Tibial nerve (tissue), 4 donors: ENCODE data around the gene MRO.

Source experiments
- EP300 ChIP-seq, 2 donors: sonication (generic); formaldehyde crosslinking; IDR thresholded peaks; one replicate each; pipeline ENCODE4 v1.6.1; 2017; ENCODE audit warnings: antibody characterized with exemption in 2 of 2, mild to moderate bottlenecking in 1 of 2
- POLR2A ChIP-seq, 2 donors: fragments of 450-650 bp; IDR thresholded peaks; one replicate each; pipeline ENCODE4 v1.6.1; 2017; ENCODE audit warnings: antibody characterized with exemption in 2 of 2, mild to moderate bottlenecking in 2 of 2, moderate library complexity in 2 of 2
- TF ChIP-seq, protein P1 (sequence below), 5 experiments: fragments of 200-600 bp in 3 of 5; fragments of 450-650 bp in 2 of 5; sonication (generic) in 3 of 5; IDR thresholded peaks; one replicate each; pipeline ENCODE4 v1.5.1; 2016 to 2019; ENCODE audit warnings: antibody characterized with exemption in 5 of 5, mild to moderate bottlenecking in 3 of 5, moderate library complexity in 2 of 5

DNA sequence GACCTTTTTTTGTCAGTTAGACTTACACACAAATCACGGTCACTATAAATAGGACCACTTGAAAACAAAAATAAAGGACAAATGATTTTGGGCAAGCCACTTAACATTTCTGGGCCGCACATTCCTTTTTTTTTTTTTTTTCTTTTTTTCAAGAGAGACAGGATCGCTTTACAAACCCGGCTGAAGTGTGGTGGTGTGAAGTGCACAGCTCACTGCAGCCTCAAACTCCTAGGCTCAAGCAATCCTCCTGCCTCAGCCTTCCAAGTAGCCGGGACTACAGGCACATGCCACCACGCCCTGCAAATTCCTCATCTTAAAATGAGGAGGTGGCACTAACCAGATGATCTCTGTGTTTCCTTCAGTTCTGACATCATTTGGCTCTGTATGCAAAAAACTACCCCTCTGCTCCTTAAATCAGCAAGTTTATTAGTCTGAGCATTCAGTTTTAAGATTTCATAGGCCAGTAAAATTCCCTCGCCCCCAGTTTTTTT is 28.3 kb upstream of the MRO start:
- TF ChIP-seq, protein P1, sequence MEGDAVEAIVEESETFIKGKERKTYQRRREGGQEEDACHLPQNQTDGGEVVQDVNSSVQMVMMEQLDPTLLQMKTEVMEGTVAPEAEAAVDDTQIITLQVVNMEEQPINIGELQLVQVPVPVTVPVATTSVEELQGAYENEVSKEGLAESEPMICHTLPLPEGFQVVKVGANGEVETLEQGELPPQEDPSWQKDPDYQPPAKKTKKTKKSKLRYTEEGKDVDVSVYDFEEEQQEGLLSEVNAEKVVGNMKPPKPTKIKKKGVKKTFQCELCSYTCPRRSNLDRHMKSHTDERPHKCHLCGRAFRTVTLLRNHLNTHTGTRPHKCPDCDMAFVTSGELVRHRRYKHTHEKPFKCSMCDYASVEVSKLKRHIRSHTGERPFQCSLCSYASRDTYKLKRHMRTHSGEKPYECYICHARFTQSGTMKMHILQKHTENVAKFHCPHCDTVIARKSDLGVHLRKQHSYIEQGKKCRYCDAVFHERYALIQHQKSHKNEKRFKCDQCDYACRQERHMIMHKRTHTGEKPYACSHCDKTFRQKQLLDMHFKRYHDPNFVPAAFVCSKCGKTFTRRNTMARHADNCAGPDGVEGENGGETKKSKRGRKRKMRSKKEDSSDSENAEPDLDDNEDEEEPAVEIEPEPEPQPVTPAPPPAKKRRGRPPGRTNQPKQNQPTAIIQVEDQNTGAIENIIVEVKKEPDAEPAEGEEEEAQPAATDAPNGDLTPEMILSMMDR (IDR thresholded peaks at IDR 0.05), result no peak
- TF ChIP-seq EP300 (IDR thresholded peaks at IDR 0.05), result no peak
- no peak for TF ChIP-seq POLR2A (IDR thresholded peaks at IDR 0.05)
